Daoy (cell line): Measurements from ENCODE around the gene BAZ2A. TPM values are rescaled to one million over a fixed set of nuclear protein-coding genes. Genes with fewer than 3 reads are reported as not detected.
"Not testable (repeated sequence)": the region's sequence is repeated elsewhere in the genome, so short reads cannot be mapped to it uniquely, and the experiment has no call there.

Experiments
- DNase-seq: peaks from one replicate; pipeline ENCODE4 v3.0.0-alpha.2; 2015; ENCODE audit warnings: low read depth
- total RNA-seq: library from RNA; depleted of rRNA; stranded (reverse); fragments of >200 nt; shearing (Covaris generic); gene quantifications from 2 replicates; pipeline ENCODE4 v1.2.3, GENCODE V29; 2014

BAZ2A gene
- total RNA-seq, 1 experiment from 2014 or later, result 19.7 TPM

DNA sequence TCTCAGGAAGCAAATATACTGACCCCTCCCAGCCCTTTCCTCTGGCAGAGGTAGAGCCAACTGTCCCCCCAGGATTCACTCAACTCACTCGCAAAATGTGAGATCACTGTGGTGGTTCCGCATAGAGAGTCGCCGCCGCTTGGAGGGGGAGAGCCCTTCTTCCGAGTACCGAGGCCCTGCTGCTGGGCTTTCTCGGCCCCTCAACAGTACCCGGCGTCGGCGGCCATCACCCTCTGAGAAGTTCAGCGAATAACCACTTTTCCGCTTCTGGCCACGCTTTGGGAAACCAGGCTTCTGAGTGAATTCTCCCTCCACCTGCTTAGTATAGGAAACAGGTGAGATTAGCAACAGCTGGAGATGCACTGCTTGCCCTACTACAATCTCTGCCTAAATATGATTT lies 31.1 kb downstream of the BAZ2A start:
- DNase-seq, result no peak

DNA sequence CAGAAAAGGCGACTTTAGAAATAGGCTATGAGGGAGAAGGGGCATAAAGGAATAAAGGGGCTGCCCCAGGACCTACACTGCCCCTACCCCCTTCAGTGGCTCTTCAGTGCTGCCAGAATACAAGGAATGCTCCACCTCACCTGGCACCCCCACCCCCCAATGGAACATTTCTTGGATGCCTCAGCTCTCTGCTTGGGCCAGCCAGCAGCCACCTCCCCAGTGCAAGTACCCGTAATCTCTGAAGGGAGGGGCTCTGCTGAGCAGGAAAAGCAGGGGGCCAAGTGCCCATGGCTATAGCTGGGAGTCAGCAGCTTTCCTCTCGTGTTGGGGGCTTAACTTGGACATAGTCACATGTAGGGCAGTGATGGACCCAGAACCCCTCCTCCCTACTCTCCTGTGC lies 33.3 kb downstream of the BAZ2A start:
- no peak for DNase-seq

DNA sequence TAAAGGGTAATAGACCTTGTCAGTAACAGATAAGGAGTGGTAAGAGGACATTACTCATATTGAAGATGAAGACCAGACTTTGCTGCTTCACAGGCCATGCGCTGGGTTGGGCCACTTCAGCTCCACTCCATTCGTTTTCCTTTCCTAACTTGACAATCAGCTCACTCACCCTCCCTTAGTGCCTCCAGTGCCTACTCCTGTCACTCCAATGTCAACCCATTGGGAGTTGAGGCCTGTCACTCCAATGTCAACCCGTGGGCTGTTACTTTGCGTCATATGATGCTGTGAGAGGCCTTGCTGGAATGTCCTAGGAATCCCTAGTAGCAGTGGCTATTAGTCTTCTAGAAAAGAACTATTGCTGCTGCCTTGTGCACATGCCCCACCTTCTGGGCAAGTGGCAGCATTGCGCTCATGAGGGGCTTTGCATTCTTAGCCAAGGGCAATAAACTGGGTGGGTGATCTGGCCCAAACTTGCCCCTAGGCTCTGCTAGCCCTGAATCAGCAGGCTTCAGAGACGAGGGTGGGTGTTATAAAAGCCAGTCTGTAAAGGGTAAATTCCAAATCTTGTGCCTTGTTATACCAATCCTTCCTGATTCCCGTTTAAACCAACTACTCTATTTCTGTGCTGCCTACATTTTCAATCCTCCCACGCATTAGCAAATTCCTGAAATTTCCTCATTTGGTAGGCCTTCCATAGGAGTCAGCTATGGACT lies 36.1 kb downstream of the BAZ2A start:
- peak; percentile 63 for DNase-seq

DNA sequence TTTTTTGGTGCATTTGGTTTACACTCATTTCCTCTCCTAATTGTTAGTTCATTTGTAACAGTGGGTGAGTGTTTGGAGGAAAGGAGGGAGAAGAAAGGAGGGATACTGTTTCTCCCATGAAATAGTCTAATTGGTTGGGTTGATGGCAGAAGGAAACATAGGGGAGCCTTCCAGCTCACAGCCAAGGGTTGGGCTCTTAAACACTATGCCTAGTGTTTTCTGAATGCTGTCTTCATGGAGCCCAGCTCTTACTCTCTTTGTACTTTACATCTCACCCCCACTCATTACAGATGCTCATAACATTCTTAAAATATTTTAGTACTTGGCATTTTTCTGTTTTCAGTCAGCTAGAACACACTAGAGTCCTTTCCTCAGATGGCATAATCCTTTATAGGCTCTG lies 38.2 kb downstream of the BAZ2A start:
- DNase-seq, result no peak

DNA sequence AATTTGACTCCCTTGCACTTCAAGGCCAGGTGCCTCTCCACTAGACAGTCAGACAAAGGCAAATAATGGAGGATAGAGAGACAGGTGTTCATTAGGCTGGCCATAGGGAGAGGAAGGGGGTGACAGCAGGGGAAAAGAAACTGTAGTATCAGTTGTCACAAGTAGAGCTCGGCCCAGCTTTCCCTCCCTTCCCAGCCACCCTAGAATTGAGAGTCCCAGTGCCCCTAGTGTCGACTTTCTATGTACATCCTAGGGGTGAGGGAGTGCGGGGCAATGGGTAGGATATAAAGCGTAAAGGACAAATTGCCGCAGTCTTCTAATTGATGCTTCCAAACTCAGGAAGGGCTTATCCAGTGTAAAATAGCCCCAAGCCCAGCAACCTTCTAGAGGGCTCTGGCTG lies 39.0 kb downstream of the BAZ2A start:
- no peak for DNase-seq

DNA sequence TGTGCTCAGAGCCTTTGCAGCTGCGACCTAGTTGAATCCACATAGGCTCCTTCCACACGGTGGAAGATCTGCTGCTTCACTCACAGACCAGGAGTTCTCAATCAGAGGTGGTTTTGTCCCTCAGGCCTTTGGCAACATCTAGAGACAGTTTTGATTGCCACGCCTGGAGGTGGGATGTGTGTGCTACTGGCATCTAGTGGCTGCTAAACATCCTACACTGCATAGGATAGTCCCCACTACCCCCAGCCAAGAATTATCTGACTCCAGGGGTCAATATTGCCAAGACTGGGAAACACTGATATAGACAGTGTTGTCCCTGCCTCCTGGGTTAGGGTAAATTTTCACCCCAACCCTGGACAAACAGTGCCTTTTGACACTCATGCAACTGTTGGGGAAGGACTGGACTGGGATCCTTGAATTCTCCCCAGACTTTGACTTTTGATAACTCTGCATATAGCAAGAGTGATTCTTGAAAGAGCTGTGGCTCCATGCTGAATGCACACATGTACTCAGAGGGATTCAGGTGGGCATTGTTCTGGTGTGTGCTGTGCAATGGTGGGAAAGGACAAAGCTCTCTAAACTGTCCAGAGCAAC lies 39.8 kb downstream of the BAZ2A start:
- peak; percentile 25 for DNase-seq

DNA sequence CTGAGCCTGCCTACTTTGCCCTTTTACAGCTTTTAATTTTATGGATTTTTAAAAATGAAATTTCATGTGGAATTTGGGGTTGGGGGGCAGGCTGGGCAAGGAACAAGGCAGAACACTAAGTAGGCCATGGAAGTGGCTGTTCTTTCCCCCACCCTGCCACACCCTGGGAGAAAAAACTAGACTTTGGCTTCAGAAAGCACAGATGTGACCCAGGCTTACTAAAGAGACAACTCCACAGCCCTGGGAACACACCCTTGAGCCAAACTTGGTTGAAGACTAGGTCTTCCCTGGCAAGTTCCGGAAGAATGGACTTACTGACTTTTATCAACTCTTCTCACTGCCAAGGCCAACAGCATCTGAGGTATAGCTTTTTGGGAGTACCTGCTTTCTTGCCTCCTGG lies 40.3 kb downstream of the BAZ2A start:
- DNase-seq, result no peak

DNA sequence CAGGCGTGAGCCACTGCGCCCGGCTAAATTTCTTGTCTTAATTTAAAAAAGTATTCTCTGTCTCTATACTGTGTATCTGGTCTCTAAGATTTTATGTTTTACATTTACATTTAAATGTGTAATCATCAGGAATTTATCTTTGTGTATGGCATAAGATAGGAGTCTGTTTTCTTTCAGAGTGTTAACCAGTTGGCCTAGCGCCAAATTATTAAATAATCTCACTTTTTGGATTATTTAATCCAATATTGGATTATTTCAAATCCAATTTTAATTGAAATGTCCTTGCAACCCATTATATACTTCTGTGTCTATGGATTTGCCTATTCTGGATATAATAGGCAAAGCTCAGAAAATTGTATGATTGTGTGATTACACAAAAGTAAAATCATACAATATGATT lies 45.0 kb downstream of the BAZ2A start:
- DNase-seq, result no peak

DNA sequence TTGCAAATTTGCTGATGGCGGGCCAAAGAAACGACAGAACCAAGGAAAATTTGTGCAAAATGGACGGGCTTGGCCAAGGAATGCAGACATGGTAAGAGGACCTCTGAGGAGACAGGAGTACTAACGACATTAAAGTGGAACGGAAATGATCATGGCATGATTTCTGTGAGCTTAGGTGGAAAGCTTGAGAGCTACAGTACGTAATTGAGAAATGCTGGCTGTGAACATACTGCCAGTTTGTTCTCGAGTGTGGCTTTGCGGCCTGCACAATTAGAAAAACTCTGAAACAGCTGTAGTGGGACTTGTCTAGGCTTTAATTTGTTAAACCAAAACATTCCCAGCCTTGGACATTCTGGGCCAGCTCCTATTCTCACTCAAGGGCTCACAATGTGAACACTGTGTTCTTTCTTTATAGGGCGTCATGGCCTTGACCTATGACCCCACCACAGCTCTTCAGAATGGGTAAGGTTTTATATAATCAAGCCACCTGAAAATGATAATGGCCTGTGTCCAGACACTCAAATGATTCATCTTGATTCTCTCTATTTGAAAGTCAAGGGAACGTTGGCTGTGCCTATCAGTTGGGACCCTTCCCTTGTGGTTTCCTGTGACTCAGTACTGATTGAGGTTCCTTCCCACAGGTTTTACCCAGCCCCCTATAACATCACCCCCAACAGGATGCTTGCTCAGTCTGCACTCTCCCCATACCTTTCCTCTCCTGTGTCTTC lies 48.5 kb downstream of the BAZ2A start:
- peak; percentile 86 for DNase-seq

DNA sequence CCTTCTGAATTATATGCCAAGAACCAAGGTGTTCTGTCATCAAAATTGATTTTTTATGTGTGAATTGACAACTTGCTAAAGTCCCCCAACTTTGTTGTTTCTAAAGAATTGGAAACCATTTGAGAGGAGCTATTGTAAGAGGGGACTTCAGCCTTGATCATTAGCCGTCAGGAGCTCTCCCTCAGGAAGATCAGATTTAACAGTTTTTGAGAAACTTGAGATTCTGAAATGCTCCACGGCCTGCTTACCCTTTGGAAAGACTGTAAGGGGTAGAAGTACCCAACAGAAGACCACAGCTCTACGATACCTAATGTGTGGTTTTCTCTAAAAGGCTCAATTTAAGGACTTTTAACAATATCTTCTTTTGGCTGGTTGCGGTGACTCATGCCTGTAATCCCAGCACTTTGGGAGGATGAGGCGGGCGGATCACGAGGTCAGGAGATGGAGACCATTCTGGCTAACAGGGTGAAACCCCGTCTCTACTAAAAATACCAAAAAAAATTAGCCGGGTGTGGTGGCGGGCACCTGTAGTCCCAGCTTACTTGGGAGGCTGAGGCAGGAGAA lies 51.1 kb downstream of the BAZ2A start:
- no peak for DNase-seq

DNA sequence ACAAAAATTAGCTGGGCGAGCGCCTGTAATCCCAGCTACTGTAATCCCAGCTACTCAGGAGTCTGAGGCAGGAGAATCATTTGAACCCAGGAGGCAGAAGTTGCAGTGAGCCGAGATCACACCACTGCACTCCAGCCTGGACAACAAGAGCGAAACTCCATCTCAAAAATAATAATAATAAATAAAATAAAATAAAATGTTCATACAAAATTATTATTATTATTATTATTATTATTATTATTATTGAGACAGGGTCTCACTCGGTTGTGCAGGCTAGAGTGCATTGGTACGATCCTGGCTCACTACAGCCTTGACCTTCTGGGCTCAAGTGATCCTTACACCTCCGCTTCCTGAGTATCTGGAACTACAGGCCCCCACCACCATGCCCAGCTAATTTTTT lies 52.9 kb downstream of the BAZ2A start:
- not testable (repeated sequence) for DNase-seq

DNA sequence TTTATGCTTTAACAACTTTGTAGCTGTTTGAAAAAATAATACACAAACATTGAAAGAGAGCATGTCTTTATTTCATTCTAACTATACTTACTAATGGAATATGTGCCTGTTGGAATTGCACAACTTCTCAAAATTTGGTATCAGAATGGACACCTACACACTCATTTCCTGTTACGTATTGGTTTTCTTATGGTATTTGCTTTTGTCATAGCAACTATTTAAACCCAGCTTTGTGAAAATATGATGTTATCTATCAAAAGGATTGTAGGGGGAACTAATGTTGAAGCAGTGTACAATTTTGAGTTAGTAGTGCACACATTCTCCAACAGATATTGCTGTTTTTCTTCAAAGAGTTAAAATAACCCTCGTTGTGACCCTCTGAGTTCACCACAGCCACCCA lies 55.9 kb downstream of the BAZ2A start:
- no peak for DNase-seq

DNA sequence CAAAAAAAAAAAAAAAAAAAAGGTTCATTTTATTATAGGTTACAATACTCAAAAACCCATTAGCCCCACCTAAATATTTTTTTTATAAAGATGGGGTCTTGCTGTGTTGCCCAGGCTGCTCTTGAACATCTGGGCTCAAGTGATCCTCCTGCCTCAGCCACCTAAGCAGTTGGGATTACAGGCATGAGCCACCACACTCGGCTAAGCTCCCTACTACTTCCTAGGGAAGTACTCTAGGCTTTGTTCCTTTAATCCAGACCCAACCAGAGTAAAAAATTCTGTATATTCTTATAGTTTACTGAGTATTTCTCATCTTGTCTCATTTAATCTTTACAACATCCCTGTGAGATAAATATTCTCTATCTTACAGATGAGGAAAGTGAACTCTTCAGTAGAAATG lies 57.8 kb downstream of the BAZ2A start:
- no peak for DNase-seq

DNA sequence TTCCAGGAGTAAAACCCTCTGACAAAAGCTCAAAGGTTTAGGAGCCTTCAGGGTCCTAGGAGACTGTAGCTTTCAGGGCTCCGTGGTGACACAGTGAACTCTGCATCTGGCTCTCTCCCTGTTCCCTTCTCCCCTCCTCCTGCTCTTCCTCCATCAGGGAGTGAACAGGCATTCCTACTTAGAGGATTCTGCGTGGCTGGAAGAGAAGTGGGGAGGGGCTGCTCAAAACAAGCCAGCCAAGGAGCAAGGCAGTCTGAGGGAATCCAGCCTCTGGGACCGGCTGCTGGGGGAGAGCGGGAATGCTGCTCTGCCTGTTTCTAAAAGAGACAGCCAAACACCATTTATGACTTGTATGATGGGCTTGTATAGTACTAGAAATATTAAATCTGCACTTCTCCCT lies 59.0 kb downstream of the BAZ2A start:
- DNase-seq, result no peak

DNA sequence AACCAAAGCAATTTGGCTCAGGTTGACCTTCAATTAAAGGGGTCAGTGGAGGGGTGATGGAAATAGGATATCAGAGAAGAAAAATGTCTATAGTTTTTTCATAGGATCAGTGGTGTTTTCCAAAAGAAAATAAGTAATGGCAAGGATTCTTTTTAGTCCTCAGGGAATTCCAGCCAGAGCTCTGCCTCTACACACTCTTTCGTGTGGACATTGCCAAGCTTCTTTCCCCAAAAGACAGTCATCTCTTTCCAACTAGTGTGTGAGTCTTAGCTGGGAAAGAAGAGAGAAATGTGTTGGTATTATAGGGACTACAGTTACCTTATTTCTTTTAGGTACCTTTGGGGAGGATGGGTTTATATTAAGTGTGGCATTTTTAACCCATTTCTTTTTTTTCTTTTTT lies 62.0 kb downstream of the BAZ2A start:
- DNase-seq, result no peak

DNA sequence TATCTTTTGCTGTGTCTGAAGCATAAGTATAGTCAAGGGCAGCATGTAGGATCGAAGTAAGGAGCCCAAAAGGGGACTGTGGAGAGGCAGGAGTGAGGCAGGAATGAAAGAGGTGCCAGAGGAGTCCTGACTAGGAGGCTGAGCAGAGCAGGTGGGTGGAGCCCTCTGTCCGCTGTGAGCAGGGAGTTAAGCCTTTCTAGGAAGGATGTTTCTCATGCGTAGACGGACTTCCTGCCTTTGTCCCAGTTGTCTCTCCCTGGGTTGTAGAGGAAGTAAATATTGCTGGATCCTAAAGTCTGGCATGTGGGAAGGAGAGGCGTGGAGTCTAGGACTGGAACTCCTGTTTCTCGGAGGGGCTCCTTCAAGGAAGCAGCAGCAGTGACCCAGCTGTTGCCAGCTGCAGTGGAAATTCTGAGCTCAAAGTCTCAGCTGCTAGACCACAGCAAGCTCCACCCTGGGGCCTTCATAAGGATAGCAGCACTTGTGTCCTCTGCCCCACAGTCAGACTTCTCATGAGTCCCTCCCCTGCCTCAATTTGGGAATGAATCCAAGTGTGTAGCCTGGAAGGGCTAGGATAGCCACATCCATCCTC lies 64.5 kb downstream of the BAZ2A start:
- DNase-seq, result peak; percentile 65

DNA sequence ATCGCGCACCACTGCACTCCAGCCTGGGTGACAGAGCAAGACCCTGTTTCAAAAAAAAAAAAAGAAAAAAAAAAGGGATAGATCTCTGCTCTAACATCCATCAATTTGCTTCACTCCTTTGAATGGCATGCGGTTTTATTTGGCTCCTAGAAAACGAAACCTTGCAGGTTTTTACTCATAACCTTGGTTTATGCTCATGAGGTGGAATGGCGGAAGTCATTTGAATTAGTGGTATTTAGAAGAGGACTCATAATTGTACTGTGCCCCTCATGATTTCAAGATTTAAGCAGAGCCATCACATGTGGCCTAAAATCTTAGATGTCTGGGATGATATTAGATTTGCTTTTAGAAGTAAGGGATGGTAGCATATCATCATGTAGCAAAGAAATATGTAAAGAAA lies 79.1 kb downstream of the BAZ2A start:
- no peak for DNase-seq

DNA sequence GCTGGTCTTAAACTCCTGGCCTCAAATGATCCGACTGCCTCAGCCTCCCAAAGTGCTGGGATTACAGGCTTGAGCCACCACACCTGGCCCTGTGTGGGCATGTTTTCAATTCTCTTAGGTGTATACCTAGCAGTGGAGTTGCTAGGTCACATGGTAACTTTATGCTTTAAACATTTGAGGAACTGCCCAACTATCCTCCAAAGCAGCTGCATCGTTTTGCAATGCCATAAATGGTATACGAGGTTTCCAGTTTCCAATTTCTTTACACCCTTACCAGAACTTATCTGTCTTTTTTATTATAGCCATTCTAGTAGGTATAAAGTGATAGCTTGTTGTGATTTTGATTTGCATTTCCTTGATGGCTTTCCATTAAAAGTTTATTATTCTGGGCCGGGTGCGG lies 83.4 kb downstream of the BAZ2A start:
- DNase-seq, result no peak
